ENCODE data around the gene COMT. TPM values are rescaled to one million over a fixed set of nuclear protein-coding genes. Genes with fewer than 3 reads are reported as not detected.

COMT gene
- total RNA-seq, 1 experiment from 2014 or later = 108 TPM

- no peaks in the 10 kb centered on the region for H3K9me3 ChIP-seq (ENCODE audit: control insufficient read depth, insufficient read depth, low read depth, low read length)
- no peaks in the 10 kb centered on the region for H3K4me1 ChIP-seq (ENCODE audit: control insufficient read depth, insufficient read depth, low read length)
- no peak for TF ChIP-seq TCF7L2 (IDR thresholded peaks at IDR 0.05; ENCODE audit: low read depth, low read length)
- TF ChIP-seq POLR2AphosphoS5 (IDR thresholded peaks at IDR 0.05; ENCODE audit: low read depth, low read length) = no peak
- TF ChIP-seq REST (IDR thresholded peaks at IDR 0.05; ENCODE audit: insufficient read depth in 1 of 2, low read depth in 2 of 2, low read length in 1 of 2) = no peak
- TF ChIP-seq CTCF (IDR thresholded peaks at IDR 0.05) = no peak
- TF ChIP-seq SIN3A (IDR thresholded peaks at IDR 0.05; ENCODE audit: borderline replicate concordance, insufficient read depth, low read depth, low read length) = no peak
- no peaks in the 10 kb centered on the region for H3K27me3 ChIP-seq (ENCODE audit: control insufficient read depth, insufficient read depth, low read length)
- no peak overlapping the region for H3K4me3 ChIP-seq (ENCODE audit: low read depth in 2 of 2, low read length in 2 of 2)
- CTCF ChIA-PET = no interaction called here
- POLR2A ChIA-PET = no interaction called here
- in situ Hi-C loops (cut with HindIII; ENCODE audit: low pct_unique_long_range_greater_than_20kb, low sequenced_read_pairs) (no loop called here), intact Hi-C loops (cut with micrococcal nuclease; ENCODE audit: unreplicated experiment) (no loop called here)
- BruUV-seq (replicated peaks) = no TSS peak
- ATAC-seq (no peak), DNase-seq (ENCODE audit: low read depth, low spot score) (no peak)
- H3K36me3 ChIP-seq (ENCODE audit: control insufficient read depth, insufficient read depth, low read length) = no peaks in the 10 kb centered on the region
- H3K27ac ChIP-seq (ENCODE audit: low read length) = no peak overlapping the region
Measured at GRCh38 chr22:19930551-19931486, 10.8 kb upstream of the COMT start.

GRCh38 chr22:19931514-19931913 is 10.1 kb upstream of the COMT start:
- CTCF ChIA-PET = no interaction called here
- ATAC-seq (no peak), DNase-seq (ENCODE audit: low read depth, low spot score) (no peak)
- Histone ChIP-seq H3K36me3 (ENCODE audit: control insufficient read depth, insufficient read depth, low read length) (no peaks in the 10 kb centered on the region), H3K27ac (ENCODE audit: low read length) (no peak overlapping the region), H3K27me3 (ENCODE audit: control insufficient read depth, insufficient read depth, low read length) (no peaks in the 10 kb centered on the region), H3K4me1 (ENCODE audit: control insufficient read depth, insufficient read depth, low read length) (no peaks in the 10 kb centered on the region), H3K9me3 (ENCODE audit: control insufficient read depth, insufficient read depth, low read depth, low read length) (no peaks in the 10 kb centered on the region), H3K4me3 (ENCODE audit: low read depth in 2 of 2, low read length in 2 of 2) (no peak overlapping the region)
- no TSS peak for BruUV-seq (replicated peaks)
- in situ Hi-C loops (cut with HindIII; ENCODE audit: low pct_unique_long_range_greater_than_20kb, low sequenced_read_pairs) (no loop called here), intact Hi-C loops (cut with micrococcal nuclease; ENCODE audit: unreplicated experiment) (no loop called here)
- POLR2A ChIA-PET = no interaction called here
- TF ChIP-seq REST (IDR thresholded peaks at IDR 0.05; ENCODE audit: insufficient read depth in 1 of 2, low read depth in 2 of 2, low read length in 1 of 2) (no peak), CTCF (IDR thresholded peaks at IDR 0.05) (no peak)

All from Panc1 (cell line).